ENCODE results near the gene PRKG2.

The PRKG2 gene

GRCh38 chr4:81093720-81094401 lies 121.2 kb downstream of the PRKG2 start:
- no peak for DNase-seq (ENCODE audit: low read depth)

- DNase-seq (ENCODE audit: low read depth), result no peak
These were observed 129.0 kb downstream of the PRKG2 start for GRCh38 chr4:81085979-81086378.

GRCh38 chr4:81085291-81085690 lies 129.7 kb downstream of the PRKG2 start:
- DNase-seq (ENCODE audit: low read depth), result no peak

GRCh38 chr4:81084634-81085033 lies 130.4 kb downstream of the PRKG2 start:
- no peak for DNase-seq (ENCODE audit: low read depth)

DNA sequence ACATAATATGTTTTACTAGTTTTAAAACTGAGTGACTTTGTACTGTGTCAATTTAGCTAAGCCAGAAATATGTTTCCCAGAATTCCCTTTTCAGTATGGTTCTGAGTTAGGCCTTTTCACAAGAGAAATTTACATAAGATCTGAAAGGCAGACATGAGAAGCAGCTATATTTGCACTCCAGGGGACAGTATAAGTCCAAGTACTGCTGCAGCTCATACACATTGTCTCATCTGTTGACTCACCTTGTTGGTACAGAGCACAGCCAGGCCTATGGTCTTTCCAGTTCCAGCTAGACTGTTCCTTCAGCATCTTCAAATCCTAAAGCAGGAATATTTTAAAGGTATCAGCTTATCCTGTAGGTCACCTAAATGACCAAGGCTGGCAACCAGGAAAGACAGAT lies 131.0 kb downstream of the PRKG2 start:
- DNase-seq (ENCODE audit: low read depth), result no peak

DNA sequence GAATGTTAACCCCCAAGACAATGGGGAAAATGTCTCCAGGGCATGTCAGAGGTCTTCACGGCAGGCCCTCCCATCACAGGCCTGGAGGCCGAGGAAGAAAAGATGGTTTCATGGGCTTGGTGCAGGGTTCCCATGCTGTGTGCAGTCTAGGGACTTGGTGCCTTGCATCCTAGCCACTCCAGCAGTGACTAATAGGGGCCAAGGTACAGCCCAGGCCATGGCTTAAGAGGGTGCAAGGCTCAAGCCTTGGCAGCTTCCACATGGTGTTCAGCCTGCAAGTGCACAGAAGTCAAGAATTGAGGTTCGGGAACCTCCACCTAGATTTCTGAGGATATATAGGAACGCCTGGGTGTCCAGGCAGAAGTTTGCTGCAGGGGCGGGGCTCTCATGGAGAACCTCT lies 133.9 kb downstream of the PRKG2 start:
- DNase-seq (ENCODE audit: low read depth), result no peak

DNA sequence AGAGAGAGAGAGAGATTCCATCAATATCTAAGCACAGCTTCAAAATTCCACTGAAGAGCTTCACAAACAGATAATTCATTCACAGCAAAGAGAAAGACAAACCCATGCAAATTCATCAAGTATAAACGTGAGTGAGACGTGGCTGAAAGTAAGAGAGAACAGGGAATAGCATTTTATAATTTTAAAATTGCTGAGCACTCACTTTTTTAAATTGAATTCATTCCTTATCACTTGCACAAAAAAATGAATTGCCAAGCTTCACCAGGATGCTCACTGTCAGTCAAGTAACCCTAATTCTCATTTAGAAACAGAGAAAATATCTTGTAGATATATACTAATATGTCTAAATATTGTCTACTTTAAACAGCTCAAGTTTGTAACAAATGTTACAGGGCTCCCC lies 144.0 kb downstream of the PRKG2 start:
- no peak for DNase-seq (ENCODE audit: low read depth)

DNA sequence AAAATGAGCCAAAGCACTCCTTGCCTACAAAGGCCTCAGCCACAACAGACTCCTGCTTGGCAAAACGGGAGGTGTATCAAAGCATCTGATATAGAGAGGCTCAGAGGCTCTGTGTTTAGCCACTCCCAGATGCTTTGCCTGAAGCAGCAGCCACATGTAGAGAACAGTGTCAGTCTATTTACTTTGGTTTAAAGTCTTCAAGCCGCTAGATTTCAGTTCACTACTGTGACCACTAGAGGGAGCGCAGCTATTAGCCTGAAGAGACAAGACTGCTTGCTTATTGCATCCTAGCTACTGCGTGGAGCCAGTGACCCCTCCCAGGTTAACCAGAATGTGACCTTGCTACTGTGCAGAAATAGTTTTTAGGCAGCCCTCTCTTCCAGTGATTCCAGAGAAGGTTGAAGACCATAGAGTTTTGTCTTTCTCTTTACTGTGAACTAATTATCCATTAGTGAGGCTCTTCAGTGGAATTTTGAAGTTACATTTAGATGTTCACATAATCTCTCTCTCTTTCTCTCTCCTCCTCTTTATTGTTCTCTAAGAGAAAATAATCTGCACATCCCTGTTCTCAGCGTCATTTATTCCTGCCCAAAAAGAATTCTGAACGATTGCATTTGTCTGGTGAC lies 145.2 kb downstream of the PRKG2 start:
- peak; percentile 19 for DNase-seq (ENCODE audit: low read depth)

- DNase-seq (ENCODE audit: low read depth), result no peak
These were observed 149.6 kb downstream of the PRKG2 start for GRCh38 chr4:81065446-81065845.

DNA sequence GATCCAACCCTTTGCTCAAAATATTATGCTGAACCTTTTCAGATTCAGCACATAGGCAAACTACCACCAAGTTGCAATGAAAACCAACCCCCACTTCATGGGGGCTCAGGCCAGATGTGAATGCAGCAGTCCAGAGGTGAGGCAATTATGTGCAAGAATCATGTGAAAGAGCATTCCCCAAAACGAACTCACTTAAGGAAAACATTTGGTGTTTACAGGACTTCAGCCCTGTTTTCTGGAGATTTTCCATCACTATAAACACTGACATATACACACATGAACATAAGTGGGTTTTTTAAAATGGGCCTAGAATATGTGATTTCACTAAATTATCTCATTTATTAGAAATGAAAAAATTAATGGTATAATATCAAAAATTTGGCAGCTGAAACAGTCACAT lies 153.0 kb downstream of the PRKG2 start:
- no peak for DNase-seq (ENCODE audit: low read depth)

- DNase-seq (ENCODE audit: low read depth), result no peak
These were observed 153.7 kb downstream of the PRKG2 start for GRCh38 chr4:81061344-81061730.

GRCh38 chr4:81060587-81061343 lies 154.3 kb downstream of the PRKG2 start:
- DNase-seq (ENCODE audit: low read depth), result no peak

GRCh38 chr4:81058621-81059020 lies 156.4 kb downstream of the PRKG2 start:
- no peak for DNase-seq (ENCODE audit: low read depth)

DNA sequence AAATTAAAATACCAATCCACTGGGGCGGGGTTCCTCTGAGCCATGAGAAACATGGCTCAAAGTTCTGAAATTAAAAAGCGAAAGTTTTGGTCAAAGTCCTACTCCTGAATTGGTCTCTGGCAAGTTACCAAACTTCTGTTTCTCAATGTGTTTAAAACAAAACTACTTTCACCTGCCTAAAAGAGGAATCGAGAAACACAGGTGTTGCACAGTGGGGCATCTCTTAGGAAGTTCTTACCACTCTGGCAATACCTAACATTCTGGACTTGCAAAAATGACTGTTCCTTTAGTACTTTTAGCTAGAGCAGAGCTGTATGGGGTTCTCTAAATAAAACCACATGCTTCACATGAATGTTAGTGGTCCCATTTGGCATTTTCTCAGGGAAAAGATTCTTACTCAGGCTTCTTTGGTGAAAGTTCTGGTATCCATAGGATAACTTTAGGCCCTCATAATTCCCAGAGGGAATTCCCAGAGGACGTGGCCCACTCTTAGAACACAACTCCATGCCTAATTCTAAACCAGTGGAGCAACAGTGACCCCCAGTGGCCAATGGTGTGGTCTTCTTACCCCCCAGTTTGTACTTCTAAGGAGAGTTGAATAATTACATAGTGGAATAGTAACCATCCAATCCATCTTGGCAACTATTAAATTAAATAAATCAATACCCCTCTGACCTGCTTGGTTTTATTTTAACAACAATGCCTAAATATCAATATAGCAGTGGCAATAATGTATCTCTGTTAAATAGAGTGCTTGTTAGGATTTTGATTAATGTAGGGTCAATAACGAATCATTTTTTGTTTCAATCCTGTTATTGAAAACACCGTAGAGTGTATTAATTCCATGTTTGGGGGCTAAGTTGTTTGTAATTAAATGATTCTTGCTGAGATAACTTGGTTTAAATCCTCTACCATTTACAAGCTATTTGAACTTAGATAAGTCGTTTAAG lies 162.6 kb downstream of the PRKG2 start:
- DNase-seq (ENCODE audit: low read depth), result peak; percentile 15

DNA sequence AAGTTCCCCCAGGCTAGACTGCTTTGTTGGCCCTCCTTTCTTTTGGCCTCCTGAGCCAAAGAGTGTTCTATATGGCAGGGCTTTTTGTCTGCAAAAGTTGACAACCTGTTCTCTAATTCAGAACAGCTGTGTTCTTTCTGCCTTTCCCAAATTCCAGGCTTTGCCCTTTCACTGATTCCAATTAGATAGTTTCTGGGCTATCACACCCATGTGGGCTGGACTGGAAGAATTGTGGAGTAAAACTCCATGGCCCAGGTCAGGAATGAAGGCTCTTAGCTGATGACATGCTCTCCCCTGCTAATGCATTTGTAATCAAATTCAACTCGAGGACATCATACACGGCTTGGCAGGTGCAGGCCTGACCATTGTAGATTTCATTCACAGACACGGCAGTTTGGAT lies 165.1 kb downstream of the PRKG2 start:
- no peak for DNase-seq (ENCODE audit: low read depth)

DNA sequence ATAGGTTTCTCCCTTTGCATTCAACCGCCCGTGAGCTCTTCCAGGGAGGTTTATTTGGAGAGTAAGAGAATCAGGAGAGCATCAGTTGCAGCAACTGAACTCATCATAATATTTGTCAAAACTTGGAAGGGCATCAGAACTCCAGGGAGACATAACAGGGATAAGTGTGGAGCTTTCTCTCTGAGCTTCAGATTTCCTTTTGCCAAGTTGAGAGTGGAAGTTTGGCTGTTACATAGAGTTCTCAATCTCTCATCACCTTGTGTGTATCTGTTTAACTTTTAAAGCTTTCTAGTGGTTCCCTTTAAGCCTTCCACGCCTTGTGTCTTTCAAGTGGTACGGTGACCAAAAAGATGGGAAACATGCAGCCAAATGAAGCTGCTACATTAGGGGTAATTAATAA lies 165.7 kb downstream of the PRKG2 start:
- DNase-seq (ENCODE audit: low read depth), result no peak

DNA sequence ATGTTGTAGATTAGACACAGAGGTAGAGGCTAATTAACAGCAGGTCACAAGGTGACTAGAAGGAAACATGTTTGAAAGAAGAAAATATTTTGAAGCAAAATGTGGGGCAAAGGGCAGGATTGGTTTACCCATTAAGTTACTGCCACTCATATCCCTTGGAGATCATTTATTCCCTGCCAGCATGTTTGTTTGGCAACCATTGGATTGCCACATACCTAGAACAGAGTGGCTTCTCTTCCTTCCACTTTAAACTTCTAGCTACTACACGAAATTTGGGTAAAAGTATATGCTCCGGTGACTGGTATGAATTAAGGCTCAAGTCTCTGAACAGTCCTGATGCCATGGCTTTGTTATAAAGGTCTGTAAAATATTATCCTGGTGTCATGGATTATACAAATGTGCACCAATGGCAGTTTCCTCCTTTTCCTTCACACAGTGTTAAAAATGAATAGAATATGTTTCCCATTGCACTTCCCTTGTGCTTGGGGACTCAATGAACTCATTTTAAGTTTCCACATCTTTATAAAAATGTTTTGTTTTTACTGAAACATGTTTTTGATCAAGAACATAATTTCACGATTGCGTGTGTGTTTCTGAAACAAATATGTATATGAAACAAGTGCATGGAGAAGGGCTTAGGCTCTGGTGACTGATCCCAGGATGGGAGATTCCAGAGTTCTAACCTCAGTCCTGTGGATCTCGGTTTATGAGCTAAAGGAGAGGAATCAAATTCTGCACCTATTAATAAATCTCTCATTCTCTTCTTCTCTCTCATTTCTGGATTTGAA lies 172.2 kb downstream of the PRKG2 start:
- no peak for DNase-seq (ENCODE audit: low read depth)

DNA sequence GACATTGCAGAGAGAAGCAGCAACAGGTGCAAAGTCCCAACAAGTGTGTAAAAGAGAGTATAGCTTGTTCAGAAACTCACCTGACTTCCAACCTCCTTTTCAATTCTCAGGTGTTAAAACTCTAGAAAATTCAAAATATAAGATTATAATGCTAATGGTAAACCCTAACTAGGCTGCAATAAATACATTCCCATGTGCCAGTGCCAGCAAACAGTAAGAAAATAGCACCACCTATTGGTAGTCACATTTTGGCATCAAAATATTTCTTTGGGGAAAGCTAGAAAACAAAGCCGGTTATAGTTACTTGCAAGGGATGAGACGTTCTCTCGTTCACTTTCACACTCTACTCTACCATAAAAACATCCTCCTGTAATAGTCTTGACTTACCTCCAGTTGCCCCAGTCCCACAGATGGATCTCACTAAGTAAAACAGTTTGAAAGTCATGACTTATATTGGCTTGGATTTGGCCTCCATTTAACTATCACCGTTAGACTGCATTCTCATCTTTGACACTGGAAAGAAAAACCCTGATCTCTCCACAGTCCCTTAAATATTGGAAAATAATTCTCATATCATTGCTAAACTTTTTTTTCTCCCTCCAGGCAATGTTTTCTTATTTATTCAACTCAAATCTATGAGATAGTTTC lies 174.9 kb downstream of the PRKG2 start:
- no peak for DNase-seq (ENCODE audit: low read depth)

DNA sequence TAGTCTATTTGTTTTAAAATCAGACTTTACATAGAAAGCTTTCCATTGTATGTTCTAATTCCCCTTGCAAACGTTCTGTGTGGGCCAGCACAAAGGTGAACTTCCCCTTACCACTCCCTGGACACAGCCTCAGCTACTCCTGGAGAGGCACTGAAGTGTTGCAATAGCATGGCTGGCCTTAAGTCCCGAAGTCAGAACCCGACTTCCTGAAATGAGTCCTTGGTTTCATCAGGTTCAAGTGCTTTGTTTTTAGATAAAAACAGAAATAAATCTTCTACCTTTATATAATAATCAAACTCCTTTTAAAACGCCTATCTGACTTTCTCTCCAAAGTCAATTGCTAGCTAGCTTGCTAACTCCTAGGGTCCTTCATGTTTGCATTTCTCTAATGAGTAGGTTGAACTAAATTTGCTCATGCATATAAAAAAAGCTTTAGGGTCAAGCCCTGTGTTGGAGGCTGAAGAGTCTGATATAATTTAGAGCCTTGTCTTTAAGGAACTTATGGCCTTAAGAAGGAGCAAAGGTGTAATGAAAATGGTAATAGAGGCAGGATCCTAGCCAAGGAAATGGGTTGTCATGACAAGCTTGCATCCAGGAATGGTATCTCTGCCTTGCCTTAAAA lies 175.6 kb downstream of the PRKG2 start:
- DNase-seq (ENCODE audit: low read depth), result no peak

GRCh38 chr4:81038636-81039350 lies 176.2 kb downstream of the PRKG2 start:
- DNase-seq (ENCODE audit: low read depth), result no peak

Measured in stimulated activated CD8-positive, alpha-beta memory T cell treated with anti-CD3 and anti-CD28 coated beads, Interleukin-4, amount 100 ng/mL, for 24 hours (primary cell).